SKM-1 (cell line): ENCODE data around the gene CDKN2AIP.

Experiments used
- DNase-seq: peaks from one replicate; lab custom pipeline; 2025; ENCODE audit not compliant: unreplicated experiment; lab: John Stamatoyannopoulos, UW

The CDKN2AIP gene

DNA sequence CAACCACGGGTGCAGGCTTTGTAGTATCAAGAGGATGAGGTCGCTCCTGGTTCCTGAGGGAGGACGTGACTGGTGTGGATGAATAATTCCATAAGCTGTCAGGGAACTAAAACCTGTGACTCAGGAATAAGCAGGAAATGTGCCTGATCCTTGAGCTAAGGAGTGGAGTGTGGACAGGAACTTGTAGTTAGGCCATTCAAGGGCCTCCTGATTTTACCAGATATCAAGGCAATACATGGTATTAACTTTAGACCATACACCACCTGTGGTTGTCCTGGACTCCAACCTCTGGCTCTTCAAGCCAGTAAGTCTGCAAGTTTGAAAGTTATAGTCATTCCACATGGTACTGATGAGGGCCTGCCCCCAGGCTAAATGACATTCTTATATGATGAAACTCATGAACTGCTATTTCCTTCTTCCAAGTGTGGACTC lies 48.4 kb downstream of the CDKN2AIP start:
- no peak for DNase-seq

DNA sequence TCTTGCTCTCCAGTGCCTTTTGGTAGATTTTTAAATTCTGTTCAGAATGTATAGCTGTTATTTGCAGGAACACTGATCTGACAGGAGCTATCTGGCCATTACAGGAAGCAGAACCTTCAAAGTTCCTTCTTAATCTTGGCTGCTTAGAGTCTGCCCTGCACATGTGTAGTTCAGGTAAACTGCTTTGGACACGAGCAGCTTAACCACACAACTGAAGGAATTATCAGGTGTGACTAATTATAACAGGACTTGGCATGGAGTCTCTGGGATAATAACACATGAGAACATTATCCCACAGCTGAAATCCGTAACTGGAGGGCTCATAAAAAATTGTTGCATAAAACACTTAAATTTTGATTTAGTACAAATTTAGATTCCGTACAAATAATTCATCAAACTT lies 48.8 kb downstream of the CDKN2AIP start:
- DNase-seq, result no peak

DNA sequence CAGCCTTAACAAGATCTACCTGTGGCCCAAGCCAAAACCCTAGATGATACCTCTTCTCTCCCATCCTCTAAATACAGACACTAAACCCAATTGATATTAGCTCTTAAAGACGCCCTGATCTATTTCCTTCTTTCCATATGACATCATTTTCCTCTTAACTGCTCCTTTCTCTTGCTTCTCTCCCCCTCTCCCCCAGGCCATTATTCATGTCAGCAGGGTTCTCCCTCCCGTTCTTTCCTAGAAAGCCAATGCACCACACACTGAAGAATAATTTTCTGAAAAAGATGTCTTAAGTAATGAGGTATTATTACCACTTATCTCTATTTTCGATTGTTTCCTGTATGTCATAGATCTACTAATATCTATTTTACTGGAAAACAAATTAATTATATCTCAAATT lies 50.7 kb downstream of the CDKN2AIP start:
- no peak for DNase-seq
